Subcutaneous adipose tissue (tissue), 4 donors: ENCODE measurements around the gene RAPGEF1. TPM values are rescaled to one million over a fixed set of nuclear protein-coding genes. Genes with fewer than 3 reads are reported as not detected.

ENCODE experiments used
- small RNA-seq: library from RNA; depleted of rRNA; stranded (forward); fragments of <200 nt; gene quantifications from one replicate; pipeline ENCODE3, GENCODE V24; 2016
- total RNA-seq, 4 donors: library from RNA; depleted of rRNA; stranded (reverse); fragments of >200 nt; gene quantifications; one replicate each; pipeline ENCODE4 v1.1.0, GENCODE V29; 2016
- TF ChIP-seq, protein P1 (sequence below): fragments of 450-650 bp; IDR thresholded peaks from one replicate; pipeline ENCODE4 v1.5.1; 2016; ENCODE audit warnings: low read depth, mild to moderate bottlenecking, control low read depth, antibody characterized with exemption, moderate library complexity

RAPGEF1 gene
- total RNA-seq, 4 donors from 2014 or later, result 47.1 to 79.5 (median 61.4) TPM

GRCh38 chr9:131534721-131535237, 205.1 kb downstream of the RAPGEF1 start:
- TF ChIP-seq, protein P1, sequence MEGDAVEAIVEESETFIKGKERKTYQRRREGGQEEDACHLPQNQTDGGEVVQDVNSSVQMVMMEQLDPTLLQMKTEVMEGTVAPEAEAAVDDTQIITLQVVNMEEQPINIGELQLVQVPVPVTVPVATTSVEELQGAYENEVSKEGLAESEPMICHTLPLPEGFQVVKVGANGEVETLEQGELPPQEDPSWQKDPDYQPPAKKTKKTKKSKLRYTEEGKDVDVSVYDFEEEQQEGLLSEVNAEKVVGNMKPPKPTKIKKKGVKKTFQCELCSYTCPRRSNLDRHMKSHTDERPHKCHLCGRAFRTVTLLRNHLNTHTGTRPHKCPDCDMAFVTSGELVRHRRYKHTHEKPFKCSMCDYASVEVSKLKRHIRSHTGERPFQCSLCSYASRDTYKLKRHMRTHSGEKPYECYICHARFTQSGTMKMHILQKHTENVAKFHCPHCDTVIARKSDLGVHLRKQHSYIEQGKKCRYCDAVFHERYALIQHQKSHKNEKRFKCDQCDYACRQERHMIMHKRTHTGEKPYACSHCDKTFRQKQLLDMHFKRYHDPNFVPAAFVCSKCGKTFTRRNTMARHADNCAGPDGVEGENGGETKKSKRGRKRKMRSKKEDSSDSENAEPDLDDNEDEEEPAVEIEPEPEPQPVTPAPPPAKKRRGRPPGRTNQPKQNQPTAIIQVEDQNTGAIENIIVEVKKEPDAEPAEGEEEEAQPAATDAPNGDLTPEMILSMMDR, result no peak

- TF ChIP-seq, protein P1, result no peak
These were observed 208.7 kb downstream of the RAPGEF1 start, which contains the start of gene UCK1 for GRCh38 chr9:131530920-131531832. TSS of gene UCK1 (minus strand) at chr9:131531263. CDS start at chr9:131531174, 89 bp downstream.

DNA sequence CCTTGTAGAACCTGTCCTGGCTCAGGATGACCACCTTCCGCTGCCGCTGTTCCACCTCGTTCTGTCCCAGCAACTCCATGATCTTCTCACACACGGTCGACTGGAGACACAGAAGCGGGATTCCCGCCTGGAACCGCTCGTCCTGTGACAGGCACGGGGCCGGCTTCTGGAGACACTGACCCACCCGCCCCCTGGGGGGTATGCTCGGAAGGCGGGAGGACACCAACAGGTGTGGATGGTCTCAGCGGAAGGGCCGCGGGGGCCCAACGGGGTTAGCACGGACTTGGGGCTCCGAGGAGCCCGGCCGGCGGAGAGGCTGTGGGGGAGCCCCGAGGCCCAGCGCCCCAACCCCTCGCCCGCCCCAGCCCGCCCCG, 209.3 kb downstream of the RAPGEF1 start:
- TF ChIP-seq, protein P1, result no peak

GRCh38 chr9:131529597-131530545, 210.0 kb downstream of the RAPGEF1 start:
- TF ChIP-seq, protein P1, result no peak

DNA sequence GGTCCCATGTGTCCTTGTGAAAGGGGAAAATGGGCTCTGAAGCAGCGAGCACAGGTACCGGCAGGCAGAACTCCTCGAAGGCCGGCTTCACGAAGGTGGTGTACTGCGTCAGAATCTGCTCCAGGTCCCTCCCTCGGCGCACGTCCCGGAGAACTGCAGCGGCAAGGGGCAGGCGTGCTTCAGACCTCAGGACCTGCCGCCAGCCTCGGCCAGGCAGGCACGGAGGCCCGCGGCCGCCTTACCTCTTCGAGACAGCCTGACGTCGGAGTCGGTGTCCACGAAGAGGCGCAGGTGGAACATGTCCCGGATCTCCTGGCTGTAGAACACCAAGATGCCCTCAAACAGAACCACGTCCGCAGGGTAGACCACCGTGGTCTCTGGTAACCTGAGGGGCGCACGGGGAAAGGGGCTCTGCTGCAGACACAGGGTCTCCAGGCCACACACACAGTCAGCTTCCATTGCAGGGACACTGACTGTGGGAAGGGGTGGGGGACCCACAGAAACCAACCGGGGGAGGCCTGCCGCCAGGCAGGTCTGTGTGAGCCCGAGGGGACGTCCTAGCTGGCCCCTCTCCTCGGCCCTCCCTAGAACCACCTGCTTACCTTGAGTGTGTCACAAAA, 210.9 kb downstream of the RAPGEF1 start:
- TF ChIP-seq, protein P1, result no peak

GRCh38 chr9:131528186-131528585, 211.7 kb downstream of the RAPGEF1 start:
- TF ChIP-seq, protein P1, result no peak

Small RNA genes within 50 kb of the gene (small RNA-seq; reads per million reads assigned to genes)
- gene EIF4A1P3, result not detected
- not detected for gene RF00272
- gene RN7SL328P, result not detected

Other genes with a start within 250 kb of the RAPGEF1 start
- gene POMT1, start 237.2 kb downstream of the RAPGEF1 start, total RNA-seq, result 10 to 100 TPM; 17.0 to 54.3 (median 27.1) TPM
- gene UCK1, start 208.8 kb downstream of the RAPGEF1 start, total RNA-seq, result 10 to 100 TPM; 21.2 to 42.9 (median 39.3) TPM
- not detected for gene PRRT1B, start 194.6 kb downstream of the RAPGEF1 start, total RNA-seq